HepG2 (cell line): ENCODE results near the gene MRPS35. TPM values are rescaled to one million over a fixed set of nuclear protein-coding genes. Genes with fewer than 3 reads are reported as not detected.

Source experiments
- ATAC-seq: fragments of 200-7000 bp; cut with Tn5 transposase; 3 replicates; pipeline ENCODE4 v1.9.1; 2020; ENCODE audit warnings: mild to moderate bottlenecking, moderate library complexity
- BruUV-seq: library from RNA; stranded (reverse); fragments of 400-500 nt; replicated peaks from 2 replicates; lab custom pipeline; 2021; lab: Mats Ljungman, UMichigan
- CTCF ChIA-PET: fragments of 300-600 bp; formaldehyde crosslinking; extraction: SDS; loops from one replicate; lab custom pipeline; 2021; ENCODE audit warnings: low total read pairs, inconsistent platforms, low intra/inter-chr PET ratio; lab: Yijun Ruan, JAX
- POLR2A ChIA-PET: fragments of 350-600 bp; sonication (Branson Sonifier 250); formaldehyde crosslinking; loops from one replicate; lab custom pipeline; 2020; ENCODE audit warnings: antibody characterized with exemption, inconsistent platforms; lab: Yijun Ruan, JAX
- DNase-seq: peaks from one replicate; pipeline ENCODE4 v3.0.0-alpha.2; 2015; ENCODE audit warnings: low spot score
- FAIRE-seq: peaks from 3 replicates; lab custom pipeline; 2011; peaks lifted over from hg19 to GRCh38; lab: Jason Lieb, UNC
- H2AFZ ChIP-seq: one replicate; pipeline ENCODE4 v1.6.1; 2011; ENCODE audit warnings: low read length, inconsistent platforms
- H3K27ac ChIP-seq: fragments of 300-600 bp; 3 replicates; pipeline ENCODE4 v1.8.0; 2011; ENCODE audit warnings: mixed run types, mild to moderate bottlenecking, mixed read lengths, low read length, inconsistent platforms; ENCODE audit not compliant: insufficient read depth; ENCODE audit errors: extremely low read length
- H3K27me3 ChIP-seq, 2 experiments: fragments of 200-600 bp in 1 of 2; 2 replicates in 1 of 2; 3 replicates in 1 of 2; pipeline versions ENCODE4 v1.6.0 to v1.8.0; 2011; ENCODE audit warnings: low read length in 2 of 2, mild to moderate bottlenecking in 2 of 2, moderate library complexity in 2 of 2, inconsistent platforms in 1 of 2; ENCODE audit not compliant: insufficient read depth in 2 of 2, control insufficient read depth in 1 of 2
- H3K36me3 ChIP-seq, 2 experiments: fragments of 200-600 bp in 1 of 2; replicated peaks in 1 of 2; 2 replicates in 1 of 2; 3 replicates in 1 of 2; pipeline versions ENCODE4 v1.5.1 to v1.8.0; 2011; ENCODE audit warnings: low read length in 2 of 2, inconsistent platforms in 1 of 2; ENCODE audit not compliant: insufficient read depth in 2 of 2, control insufficient read depth in 1 of 2
- H3K4me1 ChIP-seq: 2 replicates; pipeline ENCODE4 v1.5.1; 2012; ENCODE audit warnings: low read length, inconsistent platforms; ENCODE audit not compliant: insufficient read depth
- H3K4me2 ChIP-seq: 2 replicates; pipeline ENCODE4 v1.6.0; 2011; ENCODE audit warnings: low read depth, low read length, inconsistent platforms
- H3K4me3 ChIP-seq, 3 experiments: fragments of 200-600 bp in 1 of 3; sonication (generic), shearing (Covaris generic) in 1 of 3; replicated peaks in 1 of 3; 2 replicates each; pipeline ENCODE4 v1.5.1; 2011 to 2016; ENCODE audit warnings: low read length in 3 of 3, inconsistent platforms in 2 of 3, low read depth in 2 of 3, mild to moderate bottlenecking in 2 of 3, control low read depth in 1 of 3, mixed read lengths in 1 of 3; ENCODE audit not compliant: insufficient read depth in 1 of 3
- H3K79me2 ChIP-seq: one replicate; pipeline ENCODE4 v1.6.1; 2011; ENCODE audit warnings: low read length, inconsistent platforms; ENCODE audit not compliant: insufficient read depth
- H3K9ac ChIP-seq: 2 replicates; pipeline ENCODE4 v1.6.0; 2011; ENCODE audit warnings: mild to moderate bottlenecking, low read depth, low read length, inconsistent platforms; ENCODE audit not compliant: insufficient read depth
- H3K9me3 ChIP-seq: 2 replicates; pipeline ENCODE4 v1.5.1; 2012; ENCODE audit warnings: mild to moderate bottlenecking, low read length
- H4K20me1 ChIP-seq: 2 replicates; pipeline ENCODE4 v1.6.0; 2011; ENCODE audit warnings: inconsistent platforms, mild to moderate bottlenecking, low read length, moderate library complexity; ENCODE audit not compliant: insufficient read depth
- AHR ChIP-seq: IDR thresholded peaks from 2 replicates; pipeline ENCODE4 v1.6.1; 2018; ENCODE audit warnings: missing genetic modification reagents, missing compliant biosample characterization
- ATF3 ChIP-seq: sonication (generic); formaldehyde crosslinking; IDR thresholded peaks from 2 replicates; pipeline ENCODE4 v1.4.0; 2020; ENCODE audit warnings: missing genetic modification reagents
- CSRNP1 ChIP-seq: sonication (generic); formaldehyde crosslinking; IDR thresholded peaks from 2 replicates; pipeline ENCODE4 v1.8.1; 2023; ENCODE audit warnings: mild to moderate bottlenecking, missing genetic modification reagents
- HMGA1 ChIP-seq: sonication (generic); formaldehyde crosslinking; conservative IDR thresholded peaks from 2 replicates; pipeline ENCODE4 v1.4.0; 2020; ENCODE audit warnings: missing genetic modification reagents
- HNRNPL ChIP-seq: fragments of 200-400 bp; formaldehyde crosslinking; IDR thresholded peaks from 2 replicates; pipeline ENCODE4 v1.6.1; 2017; ENCODE audit warnings: mild to moderate bottlenecking, low read depth, low read length
- REPIN1 ChIP-seq: sonication (generic); formaldehyde crosslinking; IDR thresholded peaks from 2 replicates; pipeline ENCODE4 v1.8.0; 2022; ENCODE audit warnings: missing genetic modification reagents, low read depth, mild to moderate bottlenecking, borderline replicate concordance
- ZC3H4 ChIP-seq: sonication (generic); formaldehyde crosslinking; IDR thresholded peaks from 2 replicates; pipeline ENCODE4 v1.4.0; 2020; ENCODE audit warnings: missing genetic modification reagents, borderline replicate concordance
- ZFP41 ChIP-seq: sonication (generic); formaldehyde crosslinking; IDR thresholded peaks from 2 replicates; pipeline ENCODE4 v1.4.0; 2020; ENCODE audit warnings: mild to moderate bottlenecking, missing genetic modification reagents, borderline replicate concordance
- ZNF230 ChIP-seq: sonication (generic); formaldehyde crosslinking; IDR thresholded peaks from 2 replicates; pipeline ENCODE4 v1.4.0; 2020; ENCODE audit warnings: mild to moderate bottlenecking, missing genetic modification reagents
- WGBS: methylation state at CpG from one replicate; pipeline ENCODE4 v1.1.6; 2017; ENCODE audit warnings: low lambda C conversion rate; 5-methylcytosine and 5-hydroxymethylcytosine counted together
- in situ Hi-C: cut with HindIII; loops from 2 replicates; pipeline ENCODE4 v1.10.0; 2017; ENCODE audit warnings: low pct_unique_long_range_greater_than_20kb; ENCODE audit not compliant: extremely low pct_ligation_motif_present
- intact Hi-C: fragments of 100-400 bp; cut with micrococcal nuclease; formaldehyde crosslinking; loops from one replicate; pipeline ENCODE4 v1.10.0; 2022; ENCODE audit not compliant: unreplicated experiment
- polyA plus RNA-seq, 8 experiments: library from polyadenylated mRNA; depleted of rRNA in 3 of 8; stranded (reverse) in 7 of 8; unstranded in 1 of 8; fragments of >200 nt; fragmentation: Illumina TruSeq in 4 of 8; extraction: Trizol in 4 of 8; gene quantifications; 2 replicates each; pipeline versions ENCODE4 v1.2.1 to v1.2.3, GENCODE V29; 2011 to 2016; ENCODE audit warnings: low read depth in 4 of 8, missing spikeins in 1 of 8, mixed read lengths in 1 of 8; ENCODE audit not compliant: insufficient read depth in 1 of 8
- total RNA-seq, 5 experiments: library from RNA; depleted of rRNA; stranded (reverse); fragments of >200 nt; fragmentation: Illumina TruSeq; extraction: Trizol; gene quantifications; 2 replicates each; pipeline ENCODE4 v1.2.3, GENCODE V29; 2016; ENCODE audit warnings: low read depth in 1 of 5
- TF ChIP-seq, protein P1 (sequence below): sonication (generic); formaldehyde crosslinking; IDR thresholded peaks from 2 replicates; pipeline ENCODE4 v1.4.0; 2020; ENCODE audit warnings: mild to moderate bottlenecking, missing genetic modification reagents
- TF ChIP-seq, protein P2 (sequence below): sonication (generic); formaldehyde crosslinking; IDR thresholded peaks from 2 replicates; pipeline ENCODE4 v1.4.0; 2020; ENCODE audit warnings: missing genetic modification reagents
- TF ChIP-seq, protein P3 (sequence below): sonication (generic); formaldehyde crosslinking; IDR thresholded peaks from 2 replicates; pipeline ENCODE4 v1.9.0; 2022; ENCODE audit warnings: low read depth, missing genetic modification reagents
- TF ChIP-seq, protein P4 (sequence below): sonication (generic); formaldehyde crosslinking; IDR thresholded peaks from 2 replicates; pipeline ENCODE4 v1.4.0; 2020; ENCODE audit warnings: mild to moderate bottlenecking, missing genetic modification reagents

The MRPS35 gene
- total and polyA plus RNA-seq, 2 of the 13 experiments (the other 11 are each of a cell fraction or from before 2014, with no cell fraction given), result 63.4 to 104 TPM

DNA sequence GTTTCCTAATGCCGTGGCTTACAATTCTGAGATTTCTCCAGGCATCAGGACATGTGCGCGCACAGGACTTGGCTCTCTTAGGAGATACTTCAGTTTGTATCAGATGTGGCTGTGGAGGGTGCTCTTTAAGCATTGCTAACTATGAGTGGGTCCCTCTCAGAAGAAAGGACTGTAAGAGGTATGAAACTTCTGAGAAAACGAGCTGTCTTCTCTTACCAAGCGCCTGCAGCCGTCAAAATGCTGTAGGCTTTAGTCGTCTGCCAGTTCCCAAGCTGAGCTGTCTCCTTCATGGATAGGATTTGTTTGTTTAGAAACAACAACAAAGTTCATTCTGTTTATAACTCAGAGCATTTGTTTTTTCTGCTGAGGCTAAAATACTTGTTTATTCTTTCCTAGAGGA, 85.5 kb downstream of the MRPS35 start:
- 91% methylated on average over 7 of the region's 7 CpGs for WGBS
- no peak overlapping the region for H3K4me2 ChIP-seq
- ATAC-seq (no peak), DNase-seq (no peak), FAIRE-seq (no peak)
- H3K36me3 ChIP-seq, result peaks cover 8 to 58% of the 10 kb centered on the region in 2 experiments; a peak in 4 of 5 replicates
- intact Hi-C loops (no loop called here), in situ Hi-C loops (no loop called here)
- no peaks in the 10 kb centered on the region for H3K27me3 ChIP-seq
- ChIA-PET CTCF (no interaction called here), POLR2A (no interaction called here)
- H4K20me1 ChIP-seq, result no peaks in the 10 kb centered on the region
- H3K79me2 ChIP-seq, result no peaks in the 10 kb centered on the region
- no peak overlapping the region for H3K4me3 ChIP-seq
- H3K9ac ChIP-seq, result no peak overlapping the region
- H3K4me1 ChIP-seq, result no peaks in the 10 kb centered on the region
- H3K27ac ChIP-seq, result no peak overlapping the region
- no peaks in the 10 kb centered on the region for H3K9me3 ChIP-seq
- H2AFZ ChIP-seq, result no peak overlapping the region
- BruUV-seq, result no TSS peak
- no peak for TF ChIP-seq ZFP41 (CRISPR knock-in tag)
- TF ChIP-seq HNRNPL, result no peak
- no peak for TF ChIP-seq CSRNP1
- TF ChIP-seq, protein P1, sequence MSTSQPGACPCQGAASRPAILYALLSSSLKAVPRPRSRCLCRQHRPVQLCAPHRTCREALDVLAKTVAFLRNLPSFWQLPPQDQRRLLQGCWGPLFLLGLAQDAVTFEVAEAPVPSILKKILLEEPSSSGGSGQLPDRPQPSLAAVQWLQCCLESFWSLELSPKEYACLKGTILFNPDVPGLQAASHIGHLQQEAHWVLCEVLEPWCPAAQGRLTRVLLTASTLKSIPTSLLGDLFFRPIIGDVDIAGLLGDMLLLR (CRISPR knock-in tag), result no peak
- TF ChIP-seq ZC3H4 (CRISPR knock-in tag), result no peak
- TF ChIP-seq HMGA1, result no peak
- TF ChIP-seq ZNF230, result no peak
- TF ChIP-seq, protein P2, sequence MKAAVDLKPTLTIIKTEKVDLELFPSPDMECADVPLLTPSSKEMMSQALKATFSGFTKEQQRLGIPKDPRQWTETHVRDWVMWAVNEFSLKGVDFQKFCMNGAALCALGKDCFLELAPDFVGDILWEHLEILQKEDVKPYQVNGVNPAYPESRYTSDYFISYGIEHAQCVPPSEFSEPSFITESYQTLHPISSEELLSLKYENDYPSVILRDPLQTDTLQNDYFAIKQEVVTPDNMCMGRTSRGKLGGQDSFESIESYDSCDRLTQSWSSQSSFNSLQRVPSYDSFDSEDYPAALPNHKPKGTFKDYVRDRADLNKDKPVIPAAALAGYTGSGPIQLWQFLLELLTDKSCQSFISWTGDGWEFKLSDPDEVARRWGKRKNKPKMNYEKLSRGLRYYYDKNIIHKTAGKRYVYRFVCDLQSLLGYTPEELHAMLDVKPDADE (CRISPR knock-in tag), result no peak
- no peak for TF ChIP-seq AHR (CRISPR knock-in tag)
- TF ChIP-seq, protein P3, sequence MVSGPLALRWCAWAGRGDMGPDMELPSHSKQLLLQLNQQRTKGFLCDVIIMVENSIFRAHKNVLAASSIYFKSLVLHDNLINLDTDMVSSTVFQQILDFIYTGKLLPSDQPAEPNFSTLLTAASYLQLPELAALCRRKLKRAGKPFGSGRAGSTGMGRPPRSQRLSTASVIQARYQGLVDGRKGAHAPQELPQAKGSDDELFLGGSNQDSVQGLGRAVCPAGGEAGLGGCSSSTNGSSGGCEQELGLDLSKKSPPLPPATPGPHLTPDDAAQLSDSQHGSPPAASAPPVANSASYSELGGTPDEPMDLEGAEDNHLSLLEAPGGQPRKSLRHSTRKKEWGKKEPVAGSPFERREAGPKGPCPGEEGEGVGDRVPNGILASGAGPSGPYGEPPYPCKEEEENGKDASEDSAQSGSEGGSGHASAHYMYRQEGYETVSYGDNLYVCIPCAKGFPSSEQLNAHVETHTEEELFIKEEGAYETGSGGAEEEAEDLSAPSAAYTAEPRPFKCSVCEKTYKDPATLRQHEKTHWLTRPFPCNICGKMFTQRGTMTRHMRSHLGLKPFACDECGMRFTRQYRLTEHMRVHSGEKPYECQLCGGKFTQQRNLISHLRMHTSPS, result no peak
- TF ChIP-seq, protein P4, sequence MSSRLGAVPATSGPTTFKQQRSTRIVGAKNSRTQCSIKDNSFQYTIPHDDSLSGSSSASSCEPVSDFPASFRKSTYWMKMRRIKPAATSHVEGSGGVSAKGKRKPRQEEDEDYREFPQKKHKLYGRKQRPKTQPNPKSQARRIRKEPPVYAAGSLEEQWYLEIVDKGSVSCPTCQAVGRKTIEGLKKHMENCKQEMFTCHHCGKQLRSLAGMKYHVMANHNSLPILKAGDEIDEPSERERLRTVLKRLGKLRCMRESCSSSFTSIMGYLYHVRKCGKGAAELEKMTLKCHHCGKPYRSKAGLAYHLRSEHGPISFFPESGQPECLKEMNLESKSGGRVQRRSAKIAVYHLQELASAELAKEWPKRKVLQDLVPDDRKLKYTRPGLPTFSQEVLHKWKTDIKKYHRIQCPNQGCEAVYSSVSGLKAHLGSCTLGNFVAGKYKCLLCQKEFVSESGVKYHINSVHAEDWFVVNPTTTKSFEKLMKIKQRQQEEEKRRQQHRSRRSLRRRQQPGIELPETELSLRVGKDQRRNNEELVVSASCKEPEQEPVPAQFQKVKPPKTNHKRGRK, result no peak
- no peak for TF ChIP-seq ATF3
- TF ChIP-seq REPIN1, result no peak
